ENCODE data around the gene VSTM4. TPM values are rescaled to one million over a fixed set of nuclear protein-coding genes. Genes with fewer than 3 reads are reported as not detected.

VSTM4 gene
- total and polyA plus RNA-seq, 2 of the 4 experiments (the other 2 are of a cell fraction): 2.4 to 2.9 TPM

GRCh38 chr10:49111320-49111698 is 4.0 kb downstream of the VSTM4 start:
- H2AFZ ChIP-seq (replicated peaks; ENCODE audit: low read length, poor library complexity): no peak overlapping the region
- TF ChIP-seq CHD1 (IDR thresholded peaks at IDR 0.05; ENCODE audit: low read depth, low read length): no peak
- no peak for TF ChIP-seq RAD21 (IDR thresholded peaks at IDR 0.05; ENCODE audit: low read length)
- TF ChIP-seq CEBPB (IDR thresholded peaks at IDR 0.05; ENCODE audit: low read depth, low read length): no peak
- no peak for TF ChIP-seq BHLHE40 (IDR thresholded peaks at IDR 0.05; ENCODE audit: low read depth, low read length)
- TF ChIP-seq SMC3 (IDR thresholded peaks at IDR 0.05; ENCODE audit: low read depth, low read length): no peak
- TF ChIP-seq USF2 (IDR thresholded peaks at IDR 0.05; ENCODE audit: low read depth, low read length): no peak
- no peak for TF ChIP-seq POLR2A (IDR thresholded peaks at IDR 0.05; ENCODE audit: low read depth, low read length)
- no peak for TF ChIP-seq FOS (IDR thresholded peaks at IDR 0.05; ENCODE audit: low read depth, low read length)
- TF ChIP-seq RCOR1 (IDR thresholded peaks at IDR 0.05; ENCODE audit: insufficient replicate concordance, low read length): no peak
- TF ChIP-seq MAFK (IDR thresholded peaks at IDR 0.05; ENCODE audit: low read depth, low read length): no peak
- TF ChIP-seq ELK1 (IDR thresholded peaks at IDR 0.05; ENCODE audit: borderline replicate concordance, low read depth, low read length): no peak
- no peak for TF ChIP-seq NFE2L2 (IDR thresholded peaks at IDR 0.05; ENCODE audit: low read depth, low read length)
- no peak for TF ChIP-seq RFX5 (IDR thresholded peaks at IDR 0.05; ENCODE audit: low read depth, low read length)
- TF ChIP-seq CTCF (conservative IDR thresholded peaks at IDR 0.05; ENCODE audit: low read depth, low read length): no peak
- TF ChIP-seq MAZ (IDR thresholded peaks at IDR 0.05; ENCODE audit: borderline replicate concordance, low read depth, low read length): no peak
- no peak for TF ChIP-seq MXI1 (IDR thresholded peaks at IDR 0.05; ENCODE audit: borderline replicate concordance, low read depth, low read length)
- ChIA-PET CTCF (no interaction called here), POLR2A (ENCODE audit: unreplicated experiment) (no interaction called here)
- no peak overlapping the region for H4K91ac ChIP-seq (ENCODE audit: insufficient read depth, low read depth, low read length)
- H3K36me3 ChIP-seq (ENCODE audit: control insufficient read depth, insufficient read depth, low read length): peaks cover 10% of the 10 kb centered on the region; the same call in 1 of the 2 replicates
- no peak overlapping the region for H3K9ac ChIP-seq (ENCODE audit: low read depth, low read length)
- no peak overlapping the region for H3K56ac ChIP-seq (ENCODE audit: extremely low read depth, insufficient read depth, low read length)
- H3K79me1 ChIP-seq (ENCODE audit: low read depth in 1 of 2, low read length in 2 of 2): peaks cover 0 to 62% of the 10 kb centered on the region in 2 experiments; a peak in 3 of 4 replicates
- H2BK20ac ChIP-seq (ENCODE audit: low read depth, low read length): no peak overlapping the region
- H2BK15ac ChIP-seq (ENCODE audit: low read depth, low read length): no peak overlapping the region
- H2BK120ac ChIP-seq (ENCODE audit: low read depth, low read length): no peak overlapping the region
- no peak overlapping the region for H3K14ac ChIP-seq (replicated peaks; ENCODE audit: low read depth, low read length)
- no peak overlapping the region for H3K4me2 ChIP-seq (ENCODE audit: low read depth, low read length)
- ATAC-seq (ENCODE audit: low read depth) (no peak), DNase-seq (no peak)
- H3K27me3 ChIP-seq (ENCODE audit: control insufficient read depth, insufficient read depth, low read length): no peaks in the 10 kb centered on the region; the same call in 1 of the 2 replicates
- H3K4me3 ChIP-seq (ENCODE audit: insufficient read depth, low read depth, low read length): no peak overlapping the region
- H3K27ac ChIP-seq (ENCODE audit: insufficient read depth, low read length): no peak overlapping the region
- H3K9me3 ChIP-seq (ENCODE audit: control insufficient read depth, insufficient read depth, low read length): no peaks in the 10 kb centered on the region
- H3K23ac ChIP-seq (ENCODE audit: low read depth, low read length): no peak overlapping the region
- no TSS peak for BruUV-seq (replicated peaks)
- H2BK5ac ChIP-seq (ENCODE audit: low read depth, low read length, poor library complexity, severe bottlenecking): no peak overlapping the region
- WGBS, 2 experiments (ENCODE audit: extremely low coverage in 2 of 2, insufficient read length in 1 of 2): 67% methylated on average over 3 of the region's 8 CpGs; no CpG with 5 or more reads in 1 of the 2 experiments
- dilution Hi-C loops (cut with HindIII; ENCODE audit: low sequenced_read_pairs, unreplicated experiment): no loop called here
- no peak overlapping the region for H3K18ac ChIP-seq (ENCODE audit: low read depth, low read length)
- no peak overlapping the region for H4K5ac ChIP-seq (ENCODE audit: low read depth, low read length)
- no peak overlapping the region; the same call in 1 of the 2 replicates for H2AK5ac ChIP-seq (ENCODE audit: low read depth, low read length)
- intact Hi-C loops (cut with micrococcal nuclease): loop anchor here (10.0 kb wide), 1 partner anchor 183 kb away; the partner anchor contains the start of gene C10orf71
- H3K4ac ChIP-seq (ENCODE audit: low read depth, low read length): no peak overlapping the region
- in situ Hi-C loops (cut with MboI; ENCODE audit: low sequenced_read_pairs): no loop called here
- H2AK9ac ChIP-seq (replicated peaks; ENCODE audit: low read depth, low read length, poor library complexity): no peak overlapping the region
- H4K8ac ChIP-seq (ENCODE audit: low read depth in 2 of 2, low read length in 2 of 2): no peak overlapping the region
- peaks cover 15% of the 10 kb centered on the region for H4K20me1 ChIP-seq (ENCODE audit: insufficient read depth, low read length)
- H3K9me1 ChIP-seq (ENCODE audit: insufficient read depth, low read length): peaks cover 10% of the 10 kb centered on the region
- peaks cover 24% of the 10 kb centered on the region; the same call in 1 of the 2 replicates for H3K4me1 ChIP-seq (ENCODE audit: control insufficient read depth, insufficient read depth, low read length)
